ENCODE data around the gene GPRIN1.
A peak's percentile ranks its signal among the peaks of the same experiment; 100 is the strongest.

Gene GPRIN1

DNA sequence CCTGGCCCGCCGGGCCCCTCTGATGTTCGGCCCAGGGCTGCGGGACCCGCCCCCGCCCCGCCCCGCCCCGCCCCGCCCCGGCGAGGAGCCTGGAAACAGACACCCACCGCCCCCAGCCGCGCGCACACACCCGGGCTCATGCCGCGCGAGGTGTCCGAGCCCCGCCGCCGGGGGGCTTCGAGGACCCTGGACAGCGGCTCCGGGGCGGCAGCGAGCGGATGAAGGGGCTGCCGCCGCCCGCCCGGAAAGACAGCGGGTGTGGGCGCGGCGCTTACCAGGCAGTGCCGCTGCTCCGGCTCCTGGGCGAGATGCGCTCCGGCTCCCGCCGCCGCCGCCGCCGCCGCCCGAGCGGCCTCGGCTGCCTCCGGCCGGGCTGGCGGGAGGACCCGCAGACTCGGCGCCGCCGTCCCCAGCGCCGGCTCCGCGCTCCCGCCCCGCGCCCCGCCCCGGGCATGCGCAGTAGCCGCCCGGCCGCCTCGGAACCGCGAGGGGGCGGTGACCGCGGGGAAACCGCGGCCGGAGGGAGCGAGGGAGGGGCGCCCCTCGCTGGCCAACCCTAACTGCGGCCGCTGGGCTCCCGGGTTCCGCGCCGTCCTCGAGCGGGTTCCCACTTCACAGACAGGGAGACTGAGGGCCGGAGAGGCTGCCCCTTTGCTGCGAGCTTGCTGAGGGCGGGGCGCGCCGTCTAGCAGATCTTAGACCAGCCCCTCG lies at the start of gene GPRIN1:
Gene GPRIN1, minus strand, starts transcription at position 433 of the 711 bp plus-strand sequence. CDS start 10,322 bp downstream, outside the sequence.
- peak; percentile 41 to 47 for DNase-seq

DNA sequence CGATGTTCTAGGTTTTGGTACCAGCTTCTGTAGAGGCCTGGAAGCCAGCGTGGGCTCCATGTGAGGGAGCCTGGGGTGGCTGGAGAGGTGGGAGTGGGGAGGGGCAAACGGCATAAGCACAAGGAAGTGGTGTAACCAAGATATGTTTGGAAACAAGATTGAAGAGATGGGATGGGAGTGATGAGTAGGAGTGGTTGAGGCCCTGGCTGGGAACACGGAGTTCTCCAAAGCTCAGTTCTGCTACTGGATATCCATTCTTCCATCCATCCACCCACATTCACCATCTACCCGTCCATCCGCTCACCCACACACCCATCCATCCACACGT lies 49.5 kb upstream of the GPRIN1 start:
- DNase-seq = no peak

DNA sequence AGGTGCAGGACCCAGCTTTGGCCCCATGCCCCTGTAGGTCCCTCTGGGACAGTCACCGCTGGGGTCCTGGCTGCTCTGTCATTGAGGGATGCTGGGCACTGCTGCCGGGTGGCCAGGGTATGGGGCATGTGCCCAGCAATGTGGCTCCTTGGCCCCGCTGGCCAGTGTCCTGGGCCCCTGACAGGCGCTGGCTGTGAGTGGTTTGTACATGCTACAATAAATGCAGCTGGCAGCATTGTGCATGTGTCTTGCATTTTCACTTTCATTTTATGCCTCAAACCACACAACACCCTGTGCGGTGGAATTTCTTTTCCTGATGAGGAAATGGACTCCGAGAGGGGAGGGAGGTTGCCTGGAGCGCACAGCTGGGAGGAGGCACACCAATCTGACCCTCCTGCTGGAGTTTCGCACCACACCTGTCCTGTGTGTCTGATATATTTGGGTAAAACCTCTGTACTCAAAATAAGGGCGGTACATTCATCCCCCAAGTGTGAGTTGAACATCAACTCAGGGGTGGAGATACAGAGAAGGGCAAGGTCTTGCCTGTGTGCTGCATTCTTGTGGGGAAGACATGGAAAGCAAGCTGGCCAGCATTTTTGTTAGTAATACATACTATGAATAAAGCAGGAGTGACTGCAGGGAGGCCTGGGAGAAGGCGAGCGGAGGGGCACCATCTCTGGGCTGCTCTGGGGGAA lies 49.0 kb upstream of the GPRIN1 start:
- DNase-seq = peak in 1 of 2 donors; percentile 51

DNA sequence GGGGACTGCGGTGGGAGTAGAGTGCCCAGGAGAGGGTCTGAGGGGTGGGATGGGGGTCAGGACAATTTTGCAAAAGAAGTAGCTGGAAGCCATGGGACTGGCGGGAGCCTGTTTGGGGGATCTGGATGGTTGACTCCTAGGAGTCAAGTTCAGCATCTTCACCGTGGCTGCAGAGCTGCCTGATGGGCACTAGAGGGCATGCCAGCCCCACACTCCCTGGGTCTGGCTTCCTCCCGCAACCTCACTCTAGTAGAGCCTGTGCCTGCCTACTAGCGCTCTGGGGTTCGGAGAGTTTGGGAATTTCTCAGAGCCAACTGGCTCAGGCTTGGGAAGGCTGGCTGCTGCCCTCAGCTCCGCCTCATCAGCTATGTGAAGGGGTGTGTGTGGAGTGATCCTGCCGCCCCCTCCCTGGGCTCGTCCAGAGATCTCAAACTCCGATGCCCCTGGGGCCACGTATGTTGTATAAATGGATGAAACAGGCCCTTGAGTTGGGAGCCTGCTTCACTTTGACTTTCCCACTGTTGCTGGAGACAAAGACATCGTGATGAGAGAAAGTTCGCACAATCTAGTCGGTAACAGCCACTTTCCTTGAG lies 48.1 kb upstream of the GPRIN1 start:
- DNase-seq = peak; percentile 64 to 67

DNA sequence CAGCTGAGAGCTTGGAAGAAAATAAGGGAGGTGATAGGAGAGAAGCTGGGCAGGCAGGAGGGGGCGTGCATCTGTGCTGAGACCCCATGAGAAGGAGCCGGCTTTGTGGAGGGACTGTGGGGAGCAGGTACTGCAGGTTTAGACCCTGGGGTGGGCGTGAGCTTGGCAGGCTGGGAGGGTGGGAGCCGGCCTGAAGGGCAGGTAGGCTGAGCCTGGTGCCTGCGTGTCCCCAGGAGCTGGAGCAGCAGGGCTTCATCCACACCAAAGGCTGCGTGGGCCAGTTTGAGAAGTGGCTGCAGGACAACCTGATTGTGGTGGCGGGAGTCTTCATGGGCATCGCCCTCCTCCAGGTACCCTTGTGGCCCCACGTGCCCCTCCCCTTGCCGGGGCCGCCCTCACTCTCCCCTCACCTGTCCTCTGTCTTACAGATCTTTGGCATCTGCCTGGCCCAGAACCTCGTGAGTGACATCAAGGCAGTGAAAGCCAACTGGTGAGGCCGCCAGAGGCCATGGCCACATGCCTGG lies 46.6 kb upstream of the GPRIN1 start:
- no peak for DNase-seq

DNA sequence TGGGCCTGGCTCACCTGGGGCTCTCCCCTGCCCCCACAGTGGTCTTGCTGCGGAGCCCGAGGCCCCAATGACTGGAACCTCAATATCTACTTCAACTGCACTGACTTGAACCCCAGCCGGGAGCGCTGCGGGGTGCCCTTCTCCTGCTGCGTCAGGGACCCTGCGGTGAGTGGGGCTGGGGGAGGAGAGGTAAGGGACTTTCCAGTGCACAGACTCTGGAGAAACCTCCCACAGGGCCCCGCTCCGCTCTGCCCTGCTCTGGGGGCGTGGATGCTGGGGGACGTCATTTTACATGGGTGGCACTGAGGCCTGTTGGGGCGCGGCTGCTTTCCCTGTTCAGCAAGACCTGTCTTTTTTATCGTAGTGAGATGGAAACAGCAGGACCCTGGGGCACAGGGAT lies 44.9 kb upstream of the GPRIN1 start:
- DNase-seq = no peak

DNA sequence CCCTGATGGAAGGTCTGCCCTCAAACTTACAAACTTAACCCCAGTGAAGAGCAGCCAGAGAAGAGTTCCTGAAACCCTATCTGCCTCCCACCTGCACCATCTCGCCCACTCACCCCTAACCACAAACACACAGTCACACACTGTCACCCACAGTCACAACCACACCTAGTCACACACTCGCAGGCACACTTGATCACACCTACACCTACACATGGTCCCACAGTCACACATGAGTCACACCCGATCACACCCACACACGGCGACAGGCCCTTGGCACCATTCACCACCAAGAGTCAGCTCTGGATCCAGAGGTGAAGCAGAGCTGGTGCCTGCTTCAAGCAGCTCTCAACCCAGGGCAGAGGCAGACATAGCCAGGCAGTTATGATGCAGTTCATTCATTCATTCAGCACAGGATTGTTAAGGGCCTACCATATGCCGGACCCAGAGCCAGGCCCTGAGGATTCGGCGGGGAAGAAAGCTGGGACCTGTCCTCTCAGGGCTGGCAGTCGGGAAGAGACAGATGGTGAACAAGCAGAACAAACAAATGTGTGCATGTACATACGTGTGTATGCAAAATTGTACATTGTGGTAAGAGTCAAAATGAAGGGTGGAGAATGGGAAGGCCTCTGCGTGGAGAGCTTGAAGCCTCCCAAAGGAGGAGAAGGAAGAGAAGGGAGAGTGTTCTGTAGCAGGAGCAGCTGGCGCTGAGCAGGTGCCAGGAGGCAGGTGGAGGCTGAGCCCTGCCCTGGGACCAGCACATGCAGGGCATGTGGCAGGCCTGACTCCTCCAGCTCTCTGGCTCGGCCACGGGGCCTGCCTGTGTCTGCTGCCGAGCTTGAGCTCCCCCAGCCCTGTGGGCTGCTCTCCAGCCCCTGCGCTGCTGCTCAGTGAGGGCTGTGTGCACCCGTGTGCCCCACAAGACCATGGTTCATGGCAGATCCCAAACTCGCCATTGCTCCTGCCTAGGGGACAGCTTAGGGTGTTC lies 43.7 kb upstream of the GPRIN1 start:
- DNase-seq = peak; percentile 52 to 53

DNA sequence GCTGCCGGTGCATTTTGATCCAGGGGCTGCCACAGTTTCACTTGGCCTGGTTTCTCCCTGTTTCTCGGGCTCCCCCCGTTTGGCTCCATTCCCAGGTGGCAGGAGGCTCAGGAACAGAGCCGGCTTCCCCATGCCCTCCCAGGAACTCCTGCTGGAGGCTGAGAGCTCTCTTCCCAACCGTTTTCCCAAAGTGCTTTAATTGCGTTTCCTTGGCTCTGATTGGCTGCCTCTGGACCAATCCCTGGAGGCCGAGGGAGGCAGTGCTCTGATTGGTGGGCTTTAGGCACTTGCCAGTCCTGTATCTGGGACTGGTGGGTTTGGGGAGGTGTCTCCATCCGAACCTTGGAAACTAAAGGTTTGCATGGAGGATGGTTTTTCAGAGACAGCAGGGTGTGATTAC lies 42.2 kb upstream of the GPRIN1 start:
- no peak for DNase-seq

DNA sequence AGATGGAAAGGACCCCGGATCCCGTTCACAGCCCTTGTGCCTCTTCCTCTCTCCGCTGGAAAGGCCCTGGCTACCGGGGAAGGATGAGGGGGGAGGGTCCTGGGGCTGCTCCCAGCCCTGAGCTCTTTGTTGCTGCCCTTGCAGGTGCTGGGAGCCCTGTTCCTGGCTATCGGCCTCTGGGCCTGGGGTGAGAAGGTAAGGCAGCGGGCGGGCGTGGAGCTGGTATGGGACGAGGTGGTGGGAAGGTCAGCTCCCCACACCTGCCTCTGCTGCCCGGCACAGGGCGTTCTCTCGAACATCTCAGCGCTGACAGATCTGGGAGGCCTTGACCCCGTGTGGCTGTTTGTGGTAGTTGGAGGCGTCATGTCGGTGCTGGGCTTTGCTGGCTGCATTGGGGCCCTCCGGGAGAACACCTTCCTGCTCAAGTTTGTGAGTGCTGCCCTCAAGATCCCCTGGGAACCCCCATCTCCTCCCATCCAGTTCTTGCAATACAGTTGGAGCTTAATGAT lies 41.6 kb upstream of the GPRIN1 start:
- no peak for DNase-seq

DNA sequence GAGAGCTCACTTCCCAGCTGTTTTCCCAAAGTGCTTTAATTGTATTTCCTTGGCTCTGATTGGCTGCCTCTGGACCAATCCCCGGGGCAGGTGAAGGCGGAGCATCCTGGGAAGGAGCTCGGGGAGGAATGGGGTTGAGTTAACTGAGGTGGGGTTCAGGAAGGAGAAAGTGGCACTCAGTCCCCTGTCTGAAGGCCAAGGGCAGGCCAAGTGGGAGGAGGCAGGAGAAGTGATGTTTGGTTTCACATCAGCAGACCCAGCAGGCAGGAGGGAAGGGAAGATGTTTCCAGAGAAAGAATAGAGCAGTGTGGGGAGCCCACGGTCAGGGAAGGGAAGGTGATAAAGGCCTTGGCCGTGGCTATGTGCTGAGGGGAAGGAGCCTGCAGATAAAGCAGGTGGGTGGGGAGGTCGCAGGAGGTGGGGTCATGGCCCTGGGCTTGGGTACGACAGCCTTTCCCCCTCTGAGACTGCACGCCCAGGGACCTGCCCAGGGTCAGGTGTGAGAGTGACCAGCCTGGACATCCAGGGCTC lies 40.5 kb upstream of the GPRIN1 start:
- no peak for DNase-seq

DNA sequence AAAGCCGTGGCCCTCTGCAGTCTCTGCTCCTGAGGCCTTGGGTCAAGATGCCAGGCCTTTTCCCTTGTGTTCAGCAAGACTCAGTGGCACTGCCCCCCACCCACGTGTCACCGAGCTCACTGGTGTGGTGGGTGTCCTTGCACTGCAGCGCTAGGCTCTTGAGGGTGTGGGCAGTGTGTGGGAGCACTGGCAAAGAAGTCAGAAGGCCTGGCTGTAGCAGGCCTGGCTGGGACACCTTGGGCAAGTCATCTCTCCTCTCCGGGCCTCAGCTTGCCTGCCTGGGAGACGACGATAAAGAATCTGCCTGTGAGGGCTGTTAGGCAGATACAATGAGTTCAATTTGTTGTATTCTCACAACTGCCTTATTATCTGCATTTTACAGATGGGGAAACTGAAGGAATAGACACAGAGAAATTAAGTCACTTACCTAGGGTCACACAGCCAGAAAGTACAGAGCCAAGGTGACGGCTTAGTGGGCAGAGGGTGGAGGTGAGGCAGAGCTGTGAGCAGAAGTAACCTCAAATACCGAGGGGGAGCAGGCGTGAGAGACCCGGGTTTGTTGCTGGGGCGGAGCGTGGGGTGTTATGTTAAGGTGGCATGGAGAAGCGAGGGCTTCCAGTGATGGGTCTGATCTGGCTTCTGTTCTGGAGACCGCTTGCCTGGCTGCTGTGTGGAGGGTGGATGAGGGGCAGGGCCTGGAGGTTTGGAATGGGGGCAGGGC lies 38.7 kb upstream of the GPRIN1 start:
- DNase-seq = peak; percentile 28 to 44

DNA sequence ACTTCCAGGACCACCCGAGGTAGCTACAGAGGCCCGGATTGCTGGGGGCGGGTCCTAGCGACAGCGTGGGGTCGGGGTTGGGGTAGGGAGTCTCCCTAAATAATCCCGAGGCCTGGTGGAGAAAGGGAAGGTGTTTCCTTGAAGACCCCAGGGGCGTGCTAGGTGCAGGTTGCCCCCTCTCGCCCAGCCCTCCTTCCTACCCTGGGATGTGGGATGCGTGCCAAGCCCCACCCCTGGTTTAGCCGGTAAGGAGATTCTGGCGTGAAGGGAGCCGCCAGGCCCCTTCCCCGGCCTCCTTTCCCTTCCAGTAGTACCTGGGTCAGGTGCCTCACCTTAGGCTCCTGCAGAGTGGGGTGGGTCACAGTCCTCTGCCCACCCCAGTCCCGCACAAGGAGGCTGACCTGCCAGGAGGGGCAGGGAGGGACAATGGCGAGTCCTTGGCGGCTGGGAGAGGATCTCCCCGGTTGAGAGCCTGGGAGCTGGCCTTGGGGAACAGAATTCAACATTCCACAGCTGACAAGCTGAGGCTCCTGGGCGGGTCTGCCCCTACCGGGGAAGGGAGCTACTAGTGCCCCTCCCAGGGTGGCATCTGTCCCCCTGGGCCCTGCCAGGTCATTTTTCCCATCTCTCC lies 38.0 kb upstream of the GPRIN1 start:
- peak in 1 of 2 donors; percentile 4 for DNase-seq

DNA sequence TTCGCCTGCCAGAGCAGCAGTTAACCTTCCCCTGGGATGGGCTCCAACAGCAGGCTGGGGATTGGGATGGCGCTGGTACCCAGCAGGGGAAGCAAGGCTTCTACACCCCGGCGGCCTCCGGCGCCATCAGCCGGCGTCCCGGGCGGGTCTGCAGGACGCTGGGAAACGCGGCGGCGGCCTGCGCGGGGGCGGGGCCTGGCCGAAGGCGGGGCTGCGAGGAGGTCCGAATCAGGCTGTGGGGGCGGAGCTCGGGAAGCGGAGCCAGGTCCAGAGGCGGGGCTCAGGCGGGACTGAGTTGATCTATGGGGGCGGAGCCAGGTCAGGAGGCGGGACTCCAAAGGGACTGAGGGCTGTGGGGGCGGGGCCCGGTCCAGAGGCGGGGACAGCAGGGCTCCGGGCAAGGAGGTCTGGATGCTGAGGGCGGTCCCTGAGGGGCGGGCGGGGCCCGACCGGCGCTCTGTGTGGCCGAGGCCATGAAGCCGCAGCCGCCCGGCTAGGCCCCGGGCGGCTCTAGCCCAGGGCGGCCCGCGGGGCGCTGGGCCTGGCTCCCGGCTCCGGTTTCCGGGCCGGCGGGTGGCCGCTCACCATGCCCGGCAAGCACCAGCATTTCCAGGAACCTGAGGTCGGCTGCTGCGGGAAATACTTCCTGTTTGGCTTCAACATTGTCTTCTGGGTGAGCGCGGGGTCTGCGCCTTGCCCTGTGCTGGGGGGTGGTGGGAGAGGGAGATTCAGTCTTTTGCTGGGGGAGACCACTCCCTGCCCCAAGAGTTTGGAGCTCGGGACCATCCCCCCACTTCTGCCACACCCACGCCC lies 37.3 kb upstream of the GPRIN1 start, which contains the start of gene TSPAN17:
Gene TSPAN17, plus strand, starts transcription at position 455 of the 813 bp plus-strand sequence. Its CDS starts 132 bp downstream, at position 587.
- DNase-seq = peak; percentile 99

DNA sequence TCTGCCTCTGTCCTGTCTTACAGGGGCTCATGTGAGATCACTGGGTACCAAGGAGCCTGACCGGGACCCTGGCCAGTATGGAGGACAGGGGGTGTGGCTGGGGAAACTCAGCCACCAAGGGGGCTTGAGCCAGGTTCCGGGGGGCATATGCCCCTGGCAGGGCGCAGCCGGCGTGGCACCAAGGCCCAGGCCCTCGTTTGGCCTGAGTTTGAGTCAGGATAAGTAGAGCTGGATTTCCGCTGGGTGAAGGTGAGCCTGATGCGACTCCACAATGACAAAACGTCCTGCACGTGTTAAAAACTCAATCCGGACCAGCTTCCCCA lies 36.7 kb upstream of the GPRIN1 start:
- no peak for DNase-seq

DNA sequence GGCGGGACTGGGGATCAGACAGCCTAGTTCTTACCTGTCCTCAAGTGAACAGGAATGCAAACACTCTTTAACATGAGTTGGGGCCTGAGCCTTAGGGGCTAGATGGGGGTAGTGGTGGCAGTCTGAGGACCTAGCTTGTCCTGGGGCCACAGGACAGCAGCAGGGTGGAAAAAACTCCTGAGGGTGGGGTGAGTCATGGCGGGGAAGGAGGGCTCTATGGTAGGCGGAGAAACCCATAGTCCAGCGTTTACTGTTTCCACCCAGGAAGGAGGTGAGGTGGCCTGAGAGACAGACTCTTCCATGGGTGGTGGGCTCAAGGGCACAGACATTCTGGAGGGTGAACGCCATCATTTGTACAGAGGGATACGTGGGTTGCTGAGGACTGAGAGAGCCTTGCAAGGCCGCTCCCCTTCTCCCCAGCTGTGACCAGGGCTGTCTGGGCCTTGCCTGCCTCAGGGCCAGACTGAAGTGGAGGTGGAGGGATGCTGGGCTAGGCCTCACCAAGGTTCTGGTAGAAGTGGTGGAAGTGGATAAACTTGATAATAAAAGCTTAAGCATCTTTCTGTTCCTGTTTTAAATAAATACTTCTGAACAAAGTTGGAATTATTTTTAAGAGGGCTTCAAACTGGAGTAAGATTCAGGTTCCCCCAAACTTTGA lies 36.2 kb upstream of the GPRIN1 start:
- no peak for DNase-seq

DNA sequence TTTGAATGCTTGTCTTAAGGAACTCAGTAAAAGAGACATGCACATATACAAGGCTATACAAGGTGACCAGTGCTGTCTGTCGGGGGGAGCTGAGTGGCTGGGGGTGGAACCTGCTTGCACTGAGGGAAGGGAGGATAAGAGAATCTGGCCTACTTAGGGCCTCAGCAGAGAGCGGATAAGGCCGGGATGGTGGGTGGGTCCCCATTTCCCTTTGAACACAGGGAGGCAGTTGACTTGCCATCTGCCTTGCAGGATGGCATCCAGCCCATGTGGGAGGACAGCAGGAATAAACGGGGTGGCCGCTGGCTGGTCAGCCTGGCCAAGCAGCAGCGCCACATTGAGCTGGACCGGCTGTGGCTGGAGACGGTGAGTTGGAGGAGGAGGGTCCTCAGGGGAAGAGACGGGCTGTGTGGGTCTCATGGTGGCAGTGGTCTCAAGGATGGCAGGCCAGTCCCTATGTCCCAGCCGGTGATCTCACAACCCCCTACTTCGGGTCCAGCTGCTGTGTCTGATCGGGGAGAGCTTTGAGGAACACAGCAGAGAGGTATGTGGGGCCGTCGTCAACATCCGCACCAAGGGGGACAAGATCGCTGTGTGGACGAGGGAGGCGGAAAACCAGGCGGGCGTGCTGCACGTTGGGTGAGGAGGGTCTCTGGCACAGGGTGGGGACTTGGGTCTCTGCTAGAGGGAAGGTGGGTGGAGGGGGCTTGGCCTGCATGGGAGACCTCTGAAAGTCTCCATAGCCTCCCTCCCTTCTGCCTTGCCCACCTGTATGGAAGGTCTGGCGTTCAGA lies 35.1 kb upstream of the GPRIN1 start:
- no peak for DNase-seq

DNA sequence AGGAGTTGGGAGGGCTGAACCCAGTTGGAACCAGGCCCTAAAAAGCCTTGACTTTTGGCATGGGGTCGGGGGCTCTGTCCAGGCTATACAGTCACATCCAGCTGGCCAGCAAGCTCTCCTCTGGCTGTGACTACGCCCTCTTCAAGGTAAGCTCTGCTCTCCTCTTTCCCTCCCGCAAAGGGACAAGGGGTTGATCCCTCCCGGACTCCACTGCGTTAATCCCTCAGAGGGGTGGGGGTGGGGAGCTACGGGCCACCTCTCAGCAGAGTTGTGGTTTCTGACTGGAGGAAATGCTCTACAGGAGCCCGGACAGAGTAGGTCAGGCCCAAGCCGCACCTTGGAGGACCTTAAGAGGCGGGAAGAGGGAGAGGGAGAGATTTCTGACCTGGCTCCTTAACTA lies 34.3 kb upstream of the GPRIN1 start:
- no peak for DNase-seq

DNA sequence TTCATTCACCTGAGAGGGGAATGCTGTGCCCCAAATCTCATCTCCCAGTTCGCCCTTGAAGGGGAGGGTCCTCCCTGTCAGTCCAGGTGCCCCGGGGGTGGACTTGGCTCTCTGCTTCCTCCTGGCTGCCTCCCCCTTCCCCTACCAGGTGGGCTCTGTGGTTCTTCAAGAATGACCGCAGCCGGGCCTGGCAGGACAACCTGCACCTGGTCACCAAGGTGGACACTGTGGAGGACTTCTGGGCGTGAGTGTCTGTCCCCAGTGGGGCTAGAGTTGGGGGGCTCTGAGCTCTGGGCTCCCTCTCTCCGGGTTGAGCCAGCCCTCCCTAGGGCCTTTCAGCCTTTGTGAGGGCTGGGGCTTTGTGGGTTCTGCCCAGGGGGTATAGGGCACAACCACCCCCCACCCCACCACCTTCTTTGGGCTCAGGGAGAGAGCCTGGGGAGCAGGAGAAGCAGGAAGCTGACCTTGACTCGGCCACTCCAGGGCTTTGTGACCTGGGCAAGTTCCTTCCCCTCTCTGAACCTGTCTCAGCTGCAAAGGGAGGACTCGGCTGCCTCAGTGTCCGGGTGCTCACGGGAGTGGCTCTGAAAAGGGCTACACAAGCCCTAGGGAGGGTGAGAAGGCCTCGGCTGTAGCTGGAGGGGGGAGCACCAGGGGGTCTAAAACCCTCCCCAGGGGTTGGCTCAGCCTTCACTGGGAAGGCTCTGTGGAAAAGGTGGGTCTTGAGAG lies 33.7 kb upstream of the GPRIN1 start:
- DNase-seq = no peak
